GM11168 (cell line): ENCODE data around the gene TCTA.
"Not testable (repeated sequence)": the region's sequence is repeated elsewhere in the genome, so short reads cannot be mapped to it uniquely, and the experiment has no call there.

ENCODE experiments used
- in situ Hi-C: fragments of 300-500 bp; cut with MboI; formaldehyde crosslinking; loops from one replicate; pipeline ENCODE4 v1.12.0; 2022; ENCODE audit warnings: low sequenced_read_pairs; ENCODE audit not compliant: unreplicated experiment

Gene TCTA, protein sequence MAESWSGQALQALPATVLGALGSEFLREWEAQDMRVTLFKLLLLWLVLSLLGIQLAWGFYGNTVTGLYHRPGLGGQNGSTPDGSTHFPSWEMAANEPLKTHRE

DNA sequence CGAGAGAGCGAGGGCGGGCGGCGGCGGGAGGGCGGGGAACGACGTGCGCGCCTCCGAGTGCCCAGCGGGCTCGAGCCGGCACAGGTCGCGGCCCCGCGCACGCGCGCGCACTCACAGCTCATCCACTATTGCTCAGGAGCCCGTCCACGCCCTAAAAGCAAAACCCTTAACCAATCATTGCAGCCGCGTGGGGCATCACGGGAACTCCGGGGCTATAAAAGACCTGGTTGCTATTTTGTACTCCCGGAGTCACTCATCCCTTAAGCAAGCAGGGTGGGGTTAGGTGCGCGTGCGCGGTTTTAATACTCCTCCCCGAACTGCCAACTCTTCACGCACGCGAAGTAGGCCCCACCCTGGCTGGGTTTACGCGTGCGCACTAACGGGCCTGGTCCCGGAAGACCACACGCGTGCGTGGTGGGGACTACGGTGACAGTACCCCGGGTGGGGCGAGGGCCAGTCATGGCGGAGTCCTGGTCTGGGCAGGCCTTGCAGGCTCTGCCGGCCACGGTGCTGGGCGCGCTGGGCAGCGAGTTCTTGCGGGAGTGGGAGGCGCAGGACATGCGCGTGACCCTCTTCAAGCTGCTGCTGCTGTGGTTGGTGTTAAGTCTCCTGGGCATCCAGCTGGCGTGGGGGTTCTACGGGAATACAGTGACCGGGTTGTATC lies at the start of gene TCTA, which contains the start of gene RHOA:
Gene TCTA (plus strand): TSS at position 456 of the 664 bp plus-strand sequence. CDS start 4 bp downstream, at position 460.
Gene RHOA (minus strand): TSS at position 9 of the 664 bp plus-strand sequence. CDS start 36,387 bp downstream, outside the sequence.
- in situ Hi-C loops, result no loop called here

DNA sequence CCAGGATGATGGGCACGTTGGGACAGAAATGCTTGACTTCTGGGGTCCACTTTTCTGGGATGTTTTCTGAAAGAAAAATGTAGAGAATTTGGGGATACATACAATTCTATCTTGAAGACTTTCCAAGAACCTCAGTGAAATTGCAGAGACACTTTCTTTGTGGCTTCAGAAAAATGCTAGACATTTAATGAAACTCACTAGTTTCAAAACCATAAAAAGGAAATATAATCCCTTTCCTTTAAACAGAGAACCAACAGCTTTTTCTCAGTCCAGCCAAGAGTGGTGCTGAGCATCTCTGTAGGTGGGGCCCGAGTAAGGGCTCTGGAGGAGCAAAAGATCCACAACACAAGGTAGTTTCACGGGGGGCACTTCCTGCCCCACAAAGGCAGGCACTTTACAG lies 49.7 kb upstream of the TCTA start:
- in situ Hi-C loops, result no loop called here

DNA sequence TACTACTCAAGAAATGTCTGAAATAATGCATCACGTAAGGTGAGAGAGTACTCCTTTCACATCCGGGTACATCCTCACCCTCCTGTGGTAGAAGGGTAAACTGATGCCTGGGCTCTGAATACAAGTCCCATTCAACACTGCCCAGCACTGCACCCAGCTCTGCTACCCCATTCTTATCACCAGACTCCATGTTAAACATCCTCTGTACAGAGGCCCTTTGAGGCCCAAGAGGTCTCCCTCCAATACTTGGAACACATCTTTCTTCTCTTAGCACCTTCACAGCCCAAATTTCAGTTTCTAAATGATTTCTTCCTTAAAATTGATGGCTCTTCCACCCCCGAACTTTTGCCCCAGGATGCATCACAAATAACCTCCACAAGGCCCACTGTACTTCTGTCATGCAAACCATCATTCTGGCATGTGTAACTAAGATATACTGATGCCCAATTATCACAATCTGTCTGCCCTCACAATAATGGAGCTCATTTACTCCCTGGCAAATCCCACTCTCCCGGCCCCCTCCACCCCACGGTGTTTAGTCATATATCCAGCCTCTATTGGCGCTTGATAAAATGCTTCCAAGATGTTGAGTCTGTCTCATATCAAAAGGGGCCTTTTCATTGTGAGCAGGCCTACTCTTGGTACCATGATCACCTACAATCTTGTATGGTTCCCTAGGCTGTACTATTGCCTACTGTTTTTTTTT lies 41.5 kb upstream of the TCTA start:
- in situ Hi-C loops, result no loop called here

- in situ Hi-C loops, result no loop called here
Observed at GRCh38 chr3:49371946-49372345, 40.3 kb upstream of the TCTA start.

DNA sequence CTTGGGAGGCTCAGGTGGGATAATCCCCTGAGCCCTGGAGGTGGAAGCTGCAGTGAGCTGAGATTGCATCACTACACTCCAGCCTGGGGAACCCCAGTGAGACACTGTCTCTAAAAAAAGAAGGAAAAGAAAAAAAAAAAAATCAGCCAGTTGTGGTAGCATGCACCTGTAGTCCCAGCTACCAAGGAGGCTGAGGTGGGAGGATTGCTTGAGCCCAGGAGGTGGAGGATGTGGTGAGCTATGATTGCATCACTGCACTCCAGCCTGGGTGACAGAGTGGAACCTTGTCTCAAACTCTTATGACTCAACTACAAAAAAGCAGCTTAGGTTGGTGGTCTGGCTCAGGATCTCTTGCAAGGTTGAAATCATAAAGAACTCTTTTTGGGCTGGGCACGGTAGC lies 34.7 kb upstream of the TCTA start:
- in situ Hi-C loops, result no loop called here

- in situ Hi-C loops, result no loop called here
Observed at GRCh38 chr3:49378249-49378895, 33.9 kb upstream of the TCTA start.

DNA sequence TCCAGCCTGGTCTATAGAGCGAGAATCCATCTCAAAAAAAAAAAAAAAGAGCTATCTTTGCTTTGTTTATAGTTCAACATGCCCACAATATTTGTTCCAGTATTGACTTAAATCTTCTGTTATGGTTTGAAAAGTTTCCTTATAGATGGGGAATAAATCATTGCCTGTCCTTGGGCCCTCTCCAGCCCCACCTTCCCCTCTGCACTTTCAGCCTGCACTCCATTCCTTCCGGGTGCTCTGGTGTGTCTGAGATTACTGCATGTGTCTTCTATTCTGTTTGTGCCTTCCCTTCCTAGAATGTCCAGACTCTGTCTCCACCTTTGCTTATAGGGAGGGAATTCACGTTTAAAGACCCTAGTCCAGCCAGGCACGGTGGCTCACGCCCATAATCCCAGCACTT lies 28.8 kb upstream of the TCTA start:
- in situ Hi-C loops, result no loop called here

GRCh38 chr3:49385617-49386016 lies 26.6 kb upstream of the TCTA start:
- in situ Hi-C loops, result no loop called here

- in situ Hi-C loops, result no loop called here
Observed at GRCh38 chr3:49386056-49386756, 26.0 kb upstream of the TCTA start.

DNA sequence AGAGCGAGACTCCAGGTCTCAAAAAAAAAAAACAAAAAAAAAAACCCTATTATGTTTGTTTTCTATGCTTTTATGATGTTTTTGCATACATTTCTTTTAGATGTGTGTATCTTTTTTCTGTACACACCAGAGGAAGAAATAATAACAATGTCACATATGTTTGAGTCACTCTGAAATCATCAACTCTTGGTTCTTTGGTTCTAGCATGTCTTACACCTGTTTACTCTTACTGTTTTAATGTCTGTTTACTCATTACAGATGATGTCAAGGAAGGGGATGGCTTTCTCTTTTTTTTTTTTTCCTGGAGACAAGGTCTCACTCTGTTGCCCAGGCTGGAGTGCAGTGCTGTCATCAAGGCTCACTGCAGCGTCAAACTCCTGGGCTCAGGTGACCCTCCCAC lies 24.5 kb upstream of the TCTA start:
- in situ Hi-C loops, result no loop called here

GRCh38 chr3:49388289-49388820 lies 23.9 kb upstream of the TCTA start:
- in situ Hi-C loops, result no loop called here

GRCh38 chr3:49389297-49389696 lies 22.9 kb upstream of the TCTA start:
- in situ Hi-C loops, result no loop called here

DNA sequence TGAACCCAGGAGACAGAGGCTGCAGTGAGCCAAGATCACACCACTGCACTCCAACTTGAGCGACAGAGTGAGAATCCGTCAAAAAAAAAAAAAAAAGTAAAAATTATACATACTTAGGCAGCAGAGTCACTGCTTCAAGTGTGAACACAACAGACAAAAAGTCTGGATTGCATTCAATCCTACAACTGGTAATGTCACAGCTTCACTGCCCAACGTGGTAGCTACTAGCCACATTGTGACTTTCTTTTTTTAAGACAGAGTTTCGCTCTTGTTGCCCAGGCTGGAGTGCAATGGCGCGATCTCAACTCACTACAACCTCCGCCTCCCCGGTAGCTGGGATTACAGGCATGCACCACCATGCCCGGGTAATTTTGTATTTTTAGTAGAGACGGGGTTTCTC lies 20.9 kb upstream of the TCTA start:
- in situ Hi-C loops, result not testable (repeated sequence)

DNA sequence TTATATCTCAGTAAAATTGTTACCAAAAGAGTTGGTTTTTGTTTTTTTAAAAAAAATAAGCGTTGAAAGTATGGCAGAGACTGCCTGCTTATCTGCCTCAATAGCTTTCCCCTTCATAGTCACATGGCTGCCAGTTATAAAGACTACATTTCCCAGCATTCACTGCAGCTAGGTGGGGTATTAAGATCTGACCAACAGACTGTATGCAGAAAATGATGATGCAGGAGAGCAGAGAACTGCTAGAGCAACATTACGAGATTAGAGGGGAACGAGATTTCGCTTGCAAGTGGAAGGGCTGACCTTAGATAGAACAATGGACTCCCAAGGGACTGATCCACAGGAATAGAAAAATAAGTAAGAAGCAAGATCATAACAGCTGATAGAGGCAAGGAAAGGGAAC lies 14.8 kb upstream of the TCTA start:
- in situ Hi-C loops, result no loop called here

DNA sequence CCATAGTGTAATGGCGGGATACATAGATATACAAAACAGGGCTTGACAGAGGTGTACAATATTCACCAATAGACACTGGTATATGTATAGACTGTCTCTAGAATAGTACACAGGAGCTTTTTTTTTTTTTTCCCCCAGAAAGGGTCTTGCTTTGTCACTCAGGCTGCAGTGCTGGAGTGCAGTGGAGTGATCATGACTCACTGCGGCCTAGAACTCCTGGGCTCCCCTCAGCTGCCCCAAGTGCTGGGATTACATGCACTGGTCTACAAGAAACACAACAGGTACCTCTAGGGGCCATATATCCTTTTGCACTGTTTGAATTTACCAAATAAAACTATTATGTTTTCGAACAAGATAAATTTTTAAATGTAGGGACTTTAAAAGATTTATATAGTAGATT lies 12.8 kb upstream of the TCTA start:
- in situ Hi-C loops, result no loop called here

DNA sequence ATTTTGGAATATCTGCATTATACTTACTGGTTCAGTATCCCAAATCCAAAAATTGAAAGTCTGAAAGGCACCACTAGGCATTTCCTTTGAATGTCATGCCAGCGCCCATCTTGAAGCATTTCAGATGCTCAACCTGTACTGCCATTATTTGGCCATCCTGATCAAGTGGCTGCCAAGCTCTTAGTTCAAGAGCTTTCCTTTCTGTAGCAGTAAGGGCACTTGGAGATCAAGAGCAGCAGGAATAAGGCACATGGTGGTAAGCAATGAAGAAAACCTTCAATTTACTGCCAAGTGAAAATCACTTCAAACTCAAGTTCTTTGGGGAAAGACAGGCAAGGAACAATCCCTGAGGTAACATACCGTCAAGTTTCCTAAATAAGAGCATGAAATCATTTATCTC lies 10.5 kb upstream of the TCTA start:
- in situ Hi-C loops, result no loop called here

DNA sequence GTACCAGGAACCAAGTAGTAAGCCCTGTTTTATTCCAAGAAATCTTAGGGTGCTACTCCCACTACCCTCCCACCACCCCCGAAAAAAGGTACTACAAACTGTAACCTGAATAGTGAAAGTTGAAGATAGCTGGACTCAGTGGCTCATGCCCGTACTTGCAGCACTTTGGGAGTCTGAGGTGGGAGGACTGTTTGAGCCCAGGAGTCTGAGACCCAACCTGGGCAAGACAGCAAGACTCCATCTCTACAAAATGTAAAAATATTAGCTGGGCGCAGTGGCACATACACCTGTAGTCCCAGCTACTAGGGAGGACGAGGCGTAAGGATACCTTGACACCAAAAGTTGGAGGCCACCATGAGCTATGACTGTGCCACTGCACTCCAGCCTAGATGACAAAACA lies 8.3 kb upstream of the TCTA start:
- in situ Hi-C loops, result no loop called here

DNA sequence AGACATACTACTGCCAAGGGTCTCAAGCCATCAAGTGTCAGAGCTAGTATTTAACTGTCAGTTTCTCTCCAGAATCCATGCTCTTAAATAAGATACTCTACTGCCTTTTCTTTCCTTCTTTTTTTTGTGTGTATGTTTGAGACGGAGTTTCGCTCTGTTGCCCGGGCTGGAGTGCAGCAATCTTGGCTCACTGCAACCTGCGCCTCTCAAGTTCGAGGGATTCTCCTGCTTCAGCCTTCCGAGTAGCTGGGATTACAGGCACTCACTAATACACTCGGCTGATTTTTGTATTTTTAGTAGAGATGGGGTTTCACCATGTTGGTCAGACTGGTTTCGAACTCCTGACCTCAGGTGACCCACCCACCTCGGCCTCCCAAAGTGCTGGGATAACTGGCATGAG lies 6.7 kb upstream of the TCTA start:
- in situ Hi-C loops, result not testable (repeated sequence)

DNA sequence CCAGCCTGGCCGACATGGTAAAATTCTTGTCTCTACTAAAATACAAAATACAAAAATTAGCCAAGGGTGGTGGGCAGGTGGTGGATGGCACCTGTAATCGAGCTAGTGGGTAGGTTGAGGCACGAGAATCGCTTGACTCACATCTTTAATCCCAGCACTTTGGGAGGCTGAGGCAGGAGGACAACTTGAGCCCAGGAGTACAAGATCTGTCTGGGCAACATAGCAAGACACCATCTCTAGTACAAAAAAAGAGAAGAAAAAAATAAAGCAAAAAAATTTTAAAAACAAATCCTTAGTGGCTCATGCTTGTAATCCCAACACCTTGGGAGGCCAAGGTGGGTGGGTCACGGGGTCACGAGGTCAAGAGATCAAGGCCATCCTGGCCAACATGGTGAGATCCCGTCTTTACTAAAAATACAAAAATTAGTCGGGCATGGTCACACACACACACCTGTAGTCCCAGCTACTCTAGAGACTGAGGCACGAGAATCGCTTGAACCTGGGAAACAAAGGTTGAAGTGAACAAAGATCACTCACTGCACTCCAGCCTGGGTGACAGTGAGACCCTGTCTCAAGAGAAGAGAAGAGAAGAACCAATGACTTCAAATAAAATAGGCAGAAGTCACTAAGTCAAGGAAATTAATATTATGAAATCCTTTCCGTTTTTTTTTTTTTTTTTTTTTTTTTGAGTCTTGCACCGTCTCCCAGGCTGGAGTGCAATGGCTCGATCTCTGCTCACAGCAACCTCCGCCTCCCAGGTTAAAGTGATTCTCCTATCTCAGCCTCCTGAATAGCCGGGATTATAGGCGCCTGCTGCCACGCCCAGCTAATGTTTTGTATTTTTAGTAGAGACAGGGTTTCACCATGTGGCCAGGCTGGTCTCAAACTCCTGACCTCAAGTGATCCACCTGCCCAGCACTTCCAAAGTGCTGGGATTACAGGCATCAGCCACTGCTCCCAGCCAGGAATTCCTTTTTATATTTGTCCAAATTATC lies 5.4 kb upstream of the TCTA start:
- in situ Hi-C loops, result no loop called here
